Natural killer cell (primary cell): ENCODE data around the gene TBL1X. TPM values are rescaled to one million over a fixed set of nuclear protein-coding genes. Genes with fewer than 3 reads are reported as not detected.
A peak's percentile ranks its signal among the peaks of the same experiment; 100 is the strongest.

Source experiments
- ATAC-seq, 3 donors: fragments of 150-1000 bp in 2 of 3; fragments of 200-7000 bp in 1 of 3; cut with Tn5 transposase; 1 replicate in 1 of 3; 2 replicates in 2 of 3; pipeline ENCODE4 v1.10.0; 2021; ENCODE audit warnings: mild to moderate bottlenecking in 2 of 3, moderate library complexity in 2 of 3
- DNase-seq, 2 donors: peaks; one replicate each; pipeline versions ENCODE4 v3.0.0 to v3.0.0-alpha.2; 2013 to 2021; ENCODE audit warnings: mixed read lengths in 1 of 2
- H3K27ac ChIP-seq: one replicate; pipeline ENCODE4 v1.5.1; 2013; ENCODE audit warnings: mild to moderate bottlenecking, low read length
- H3K27me3 ChIP-seq: one replicate; pipeline ENCODE4 v1.6.1; 2013; ENCODE audit warnings: low read length; ENCODE audit not compliant: control insufficient read depth, insufficient read depth
- H3K36me3 ChIP-seq: one replicate; pipeline ENCODE4 v1.6.1; 2013; ENCODE audit warnings: low read length; ENCODE audit not compliant: control insufficient read depth, insufficient read depth
- H3K4me1 ChIP-seq: one replicate; pipeline ENCODE4 v1.6.1; 2013; ENCODE audit warnings: low read length; ENCODE audit not compliant: control insufficient read depth, insufficient read depth
- H3K4me3 ChIP-seq: one replicate; pipeline ENCODE4 v1.5.1; 2013; ENCODE audit warnings: low read length
- H3K9me3 ChIP-seq: one replicate; pipeline ENCODE4 v1.6.1; 2013; ENCODE audit warnings: low read length; ENCODE audit not compliant: control insufficient read depth, insufficient read depth
- H3K27ac Mint-ChIP-seq, 2 donors: one replicate each; pipeline ENCODE4 v1.8.0; 2022; ENCODE audit warnings: mild to moderate bottlenecking in 2 of 2, mixed read lengths in 2 of 2, moderate library complexity in 1 of 2
- H3K27me3 Mint-ChIP-seq, 2 donors: one replicate each; pipeline ENCODE4 v1.8.0; 2022; ENCODE audit warnings: low read depth in 2 of 2, mixed read lengths in 2 of 2
- H3K36me3 Mint-ChIP-seq: one replicate; pipeline ENCODE4 v1.8.0; 2022; ENCODE audit warnings: mixed read lengths
- H3K4me1 Mint-ChIP-seq, 2 donors: one replicate each; pipeline ENCODE4 v1.8.0; 2022; ENCODE audit warnings: mixed read lengths in 2 of 2
- H3K4me3 Mint-ChIP-seq: one replicate; pipeline ENCODE4 v1.8.0; 2022; ENCODE audit warnings: mild to moderate bottlenecking, moderate library complexity, mixed read lengths
- H3K9me3 Mint-ChIP-seq, 2 donors: one replicate each; pipeline ENCODE4 v1.8.0; 2022; ENCODE audit warnings: mixed read lengths in 2 of 2
- WGBS: methylation state at CpG from one replicate; pipeline ENCODE4 v1.1.7; 2013; ENCODE audit warnings: missing lambda C conversion rate; ENCODE audit not compliant: insufficient coverage; 5-methylcytosine and 5-hydroxymethylcytosine counted together
- intact Hi-C: fragments of 100-400 bp; cut with micrococcal nuclease; formaldehyde crosslinking; loops from one replicate; pipeline ENCODE4 v1.14.2; 2022
- total RNA-seq, 4 donors: library from RNA; stranded (reverse); fragments of 120-200 nt in 1 of 4; gene quantifications; one replicate each; pipeline versions ENCODE4 v1.2.3 to v1.2.4, GENCODE V29; 2013 to 2022
- TF ChIP-seq, protein P1 (sequence below): fragments of 200-600 bp; IDR thresholded peaks from one replicate; pipeline ENCODE4 v1.8.0; 2022; ENCODE audit warnings: antibody characterized with exemption

The TBL1X gene
- total RNA-seq, 3 donors from 2014 or later (not counting 1 experiment from before 2014, with no cell fraction given): 21.9 to 43.8 (median 32.7) TPM

DNA sequence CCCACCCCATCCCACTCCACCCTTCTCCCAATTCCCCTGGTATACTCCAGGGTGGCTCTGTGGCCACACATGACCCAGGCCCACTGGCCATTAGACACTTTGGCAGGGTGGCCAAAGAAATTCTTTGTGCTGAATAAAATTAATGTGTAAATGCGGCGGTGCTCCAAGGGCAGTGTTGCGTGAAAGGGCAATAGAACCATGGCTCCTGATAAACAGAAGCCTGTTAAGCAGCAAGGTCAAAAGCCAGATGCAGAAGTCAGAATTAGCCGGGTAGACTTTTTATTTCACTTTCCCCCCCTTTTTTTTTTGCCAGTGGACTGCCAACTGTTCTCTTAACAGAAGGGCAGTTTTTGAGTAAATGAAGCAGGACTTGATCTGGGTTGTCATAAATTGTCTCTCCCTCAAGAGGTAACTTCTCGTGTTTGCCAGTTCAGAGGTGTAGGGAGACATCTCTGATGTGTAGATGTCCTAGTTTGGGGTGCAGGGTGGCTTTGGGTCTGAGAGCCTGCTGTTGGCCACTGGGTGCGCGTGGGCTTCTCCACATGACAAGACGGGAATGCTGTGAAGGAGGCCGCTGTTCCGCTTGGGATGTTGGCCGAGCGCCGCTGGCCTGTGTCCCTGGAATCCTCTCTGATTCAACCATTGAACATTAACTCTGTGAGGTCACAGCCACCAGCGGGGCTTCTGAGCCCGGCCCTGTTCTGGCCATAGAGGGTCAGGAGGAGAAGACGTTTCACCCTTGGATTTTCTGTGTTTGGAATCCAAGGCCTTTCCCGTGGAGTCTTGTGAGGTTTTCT is 139.5 kb downstream of the TBL1X start:
- H3K27ac Mint-ChIP-seq: peak overlapping the region in 1 of 2 donors; percentile 16
- no peaks in the 10 kb centered on the region for H3K9me3 ChIP-seq
- H3K4me3 Mint-ChIP-seq: no peak overlapping the region
- WGBS: 97% methylated on average over 15 of the region's 17 CpGs
- peaks cover 4 to 14% of the 10 kb centered on the region in 2 donors for H3K4me1 Mint-ChIP-seq
- H3K27me3 Mint-ChIP-seq: no peaks in the 10 kb centered on the region
- ATAC-seq (no peak), DNase-seq (no peak)
- H3K27me3 ChIP-seq: no peaks in the 10 kb centered on the region
- H3K36me3 ChIP-seq: no peaks in the 10 kb centered on the region
- no peaks in the 10 kb centered on the region for H3K36me3 Mint-ChIP-seq
- no peaks in the 10 kb centered on the region for H3K9me3 Mint-ChIP-seq
- no peaks in the 10 kb centered on the region for H3K4me1 ChIP-seq
- TF ChIP-seq, protein P1, sequence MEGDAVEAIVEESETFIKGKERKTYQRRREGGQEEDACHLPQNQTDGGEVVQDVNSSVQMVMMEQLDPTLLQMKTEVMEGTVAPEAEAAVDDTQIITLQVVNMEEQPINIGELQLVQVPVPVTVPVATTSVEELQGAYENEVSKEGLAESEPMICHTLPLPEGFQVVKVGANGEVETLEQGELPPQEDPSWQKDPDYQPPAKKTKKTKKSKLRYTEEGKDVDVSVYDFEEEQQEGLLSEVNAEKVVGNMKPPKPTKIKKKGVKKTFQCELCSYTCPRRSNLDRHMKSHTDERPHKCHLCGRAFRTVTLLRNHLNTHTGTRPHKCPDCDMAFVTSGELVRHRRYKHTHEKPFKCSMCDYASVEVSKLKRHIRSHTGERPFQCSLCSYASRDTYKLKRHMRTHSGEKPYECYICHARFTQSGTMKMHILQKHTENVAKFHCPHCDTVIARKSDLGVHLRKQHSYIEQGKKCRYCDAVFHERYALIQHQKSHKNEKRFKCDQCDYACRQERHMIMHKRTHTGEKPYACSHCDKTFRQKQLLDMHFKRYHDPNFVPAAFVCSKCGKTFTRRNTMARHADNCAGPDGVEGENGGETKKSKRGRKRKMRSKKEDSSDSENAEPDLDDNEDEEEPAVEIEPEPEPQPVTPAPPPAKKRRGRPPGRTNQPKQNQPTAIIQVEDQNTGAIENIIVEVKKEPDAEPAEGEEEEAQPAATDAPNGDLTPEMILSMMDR: no peak
- H3K4me3 ChIP-seq: no peak overlapping the region
- intact Hi-C loops: no loop called here
- H3K27ac ChIP-seq: no peak overlapping the region

DNA sequence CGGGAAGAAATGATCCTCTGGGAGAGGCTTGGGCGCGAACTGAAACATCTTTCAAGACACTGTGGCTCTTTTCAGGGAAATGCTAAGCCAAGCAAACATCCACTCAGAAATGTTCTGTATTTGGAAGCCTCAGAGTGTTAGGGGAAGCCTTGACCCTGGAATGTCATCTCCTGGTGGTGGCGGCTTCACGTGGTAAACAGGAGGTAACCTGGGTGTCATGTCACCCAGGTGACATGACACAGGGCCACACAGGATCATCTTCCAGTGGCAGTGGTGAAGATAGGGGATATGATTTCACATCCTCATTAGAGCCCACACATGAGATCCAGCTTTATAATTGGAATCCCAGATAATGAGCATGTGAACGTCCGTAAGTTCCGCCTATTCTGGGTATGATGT is 140.0 kb downstream of the TBL1X start:
- Histone ChIP-seq H3K27ac (no peak overlapping the region), H3K4me3 (no peak overlapping the region), H3K36me3 (no peaks in the 10 kb centered on the region), H3K4me1 (no peaks in the 10 kb centered on the region), H3K27me3 (no peaks in the 10 kb centered on the region), H3K9me3 (no peaks in the 10 kb centered on the region)
- ATAC-seq: no peak
- H3K27me3 Mint-ChIP-seq: no peaks in the 10 kb centered on the region
- intact Hi-C loops: no loop called here
- H3K4me3 Mint-ChIP-seq: no peak overlapping the region
- H3K27ac Mint-ChIP-seq: no peak overlapping the region
- H3K9me3 Mint-ChIP-seq: no peaks in the 10 kb centered on the region
- peaks cover 6 to 16% of the 10 kb centered on the region in 2 donors for H3K4me1 Mint-ChIP-seq
- DNase-seq: no peak
- no peaks in the 10 kb centered on the region for H3K36me3 Mint-ChIP-seq
- TF ChIP-seq, protein P1: no peak
- WGBS: 96% methylated on average over 5 of the region's 8 CpGs

DNA sequence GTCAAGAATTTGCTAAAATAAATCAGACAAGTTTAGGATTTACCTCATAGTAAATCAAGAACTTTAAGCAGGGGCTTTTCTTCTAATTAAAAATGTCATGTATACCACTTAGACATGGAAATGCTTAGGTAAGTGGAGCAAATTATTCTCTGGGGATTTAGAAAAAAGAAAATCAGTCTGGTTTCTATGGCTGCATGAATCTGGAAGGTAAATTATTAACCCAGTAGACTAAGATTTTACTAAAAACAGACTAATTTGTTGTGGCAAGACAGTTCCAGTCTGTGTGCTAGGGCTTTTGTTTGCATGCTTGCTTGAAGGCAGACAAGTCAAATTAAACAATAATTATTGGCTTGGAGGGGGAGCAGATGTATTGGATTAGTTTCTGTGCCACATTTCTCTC is 140.6 kb downstream of the TBL1X start:
- intact Hi-C loops: no loop called here
- Histone ChIP-seq H3K27ac (no peak overlapping the region), H3K9me3 (no peaks in the 10 kb centered on the region), H3K4me1 (no peaks in the 10 kb centered on the region), H3K4me3 (no peak overlapping the region), H3K27me3 (no peaks in the 10 kb centered on the region), H3K36me3 (no peaks in the 10 kb centered on the region)
- DNase-seq: no peak
- Mint-ChIP-seq H3K27ac (no peak overlapping the region), H3K4me3 (no peak overlapping the region), H3K9me3 (no peaks in the 10 kb centered on the region), H3K4me1 (peaks cover 12 to 18% of the 10 kb centered on the region in 2 donors), H3K36me3 (no peaks in the 10 kb centered on the region), H3K27me3 (no peaks in the 10 kb centered on the region)
- TF ChIP-seq, protein P1: no peak
- ATAC-seq: no peak

DNA sequence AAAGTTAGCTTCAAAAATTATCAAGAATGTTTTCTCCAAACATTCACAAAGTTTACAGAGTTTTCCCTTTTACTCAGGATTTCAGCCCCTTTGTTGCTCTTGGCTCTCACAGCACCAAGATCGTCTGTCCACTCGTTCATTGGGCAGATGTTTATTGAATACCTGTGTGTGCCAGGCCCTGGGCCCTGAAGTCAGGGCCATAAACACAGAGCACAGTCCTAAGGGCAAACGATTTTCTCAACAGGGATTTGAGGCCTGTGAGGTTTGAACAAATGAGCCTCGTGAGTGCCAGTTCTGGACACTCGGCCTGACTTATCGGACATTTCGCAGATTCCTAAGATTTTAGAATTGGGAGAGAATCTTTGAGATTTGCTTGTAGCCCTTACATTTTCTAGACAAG is 142.1 kb downstream of the TBL1X start:
- DNase-seq (no peak), ATAC-seq (no peak)
- H3K36me3 Mint-ChIP-seq: no peaks in the 10 kb centered on the region
- no peaks in the 10 kb centered on the region for H3K27me3 ChIP-seq
- no peak overlapping the region for H3K27ac Mint-ChIP-seq
- no peaks in the 10 kb centered on the region for H3K9me3 Mint-ChIP-seq
- TF ChIP-seq, protein P1: no peak
- intact Hi-C loops: no loop called here
- H3K27me3 Mint-ChIP-seq: no peaks in the 10 kb centered on the region
- no peaks in the 10 kb centered on the region for H3K4me1 ChIP-seq
- H3K36me3 ChIP-seq: no peaks in the 10 kb centered on the region
- H3K4me3 Mint-ChIP-seq: no peak overlapping the region
- no peaks in the 10 kb centered on the region for H3K9me3 ChIP-seq
- no peak overlapping the region for H3K27ac ChIP-seq
- no peak overlapping the region for H3K4me3 ChIP-seq
- peaks cover 8 to 10% of the 10 kb centered on the region in 2 donors for H3K4me1 Mint-ChIP-seq
- 98% methylated on average over 7 of the region's 7 CpGs for WGBS
